ENCODE results near the gene ETS1.

The ETS1 gene

DNA sequence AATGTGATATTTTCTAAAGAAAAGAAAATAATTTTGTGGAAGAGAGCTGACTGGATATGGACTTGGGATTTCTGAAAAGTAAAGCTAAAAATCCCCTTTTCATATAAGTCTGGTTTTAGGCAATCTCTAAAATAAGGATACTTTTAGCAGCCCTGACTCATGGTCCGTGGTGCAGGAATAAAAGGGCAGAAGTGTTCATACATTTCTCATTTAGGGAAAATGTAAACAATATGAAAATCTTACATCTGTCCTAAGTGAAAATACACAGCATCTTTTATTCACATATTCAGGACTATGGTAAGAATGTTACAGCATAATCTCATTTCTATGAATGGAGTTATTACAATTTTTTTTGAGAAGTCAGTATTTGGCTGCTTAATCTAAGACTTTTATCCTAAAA lies 735 bp upstream of the ETS1 start:
- DNase-seq (ENCODE audit: extremely low spot score): no peak
- TF ChIP-seq L3MBTL2 (conservative IDR thresholded peaks at IDR 0.05): no peak
- no peak for TF ChIP-seq FOXM1 (IDR thresholded peaks at IDR 0.05; ENCODE audit: borderline replicate concordance)
- CTCF ChIA-PET: no interaction called here
- POLR2A ChIA-PET: no interaction called here

DNA sequence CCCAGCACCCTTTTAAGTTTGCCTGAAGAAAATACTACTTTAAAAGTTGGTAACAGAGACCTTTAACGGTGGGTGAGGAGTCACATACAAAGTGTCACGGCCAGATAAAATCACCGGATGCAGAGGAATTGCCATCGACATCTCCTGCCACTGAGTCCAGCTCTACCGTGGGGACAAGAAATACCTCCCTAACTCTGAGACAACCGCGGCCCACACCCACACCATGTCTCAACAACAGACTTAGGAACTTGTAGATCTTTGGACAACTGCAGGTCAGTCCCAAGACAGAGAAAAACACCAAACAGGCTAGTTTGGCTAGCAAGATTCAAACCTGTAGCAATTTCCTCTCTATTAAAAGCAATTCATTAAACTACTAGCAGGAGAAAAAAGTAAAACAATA lies 669 bp downstream of the ETS1 start:
- DNase-seq (ENCODE audit: extremely low spot score): no peak
- TF ChIP-seq HDGF (IDR thresholded peaks at IDR 0.05; ENCODE audit: borderline replicate concordance) (no peak), NFRKB (IDR thresholded peaks at IDR 0.05) (no peak), SP1 (IDR thresholded peaks at IDR 0.05) (no peak), PKNOX1 (IDR thresholded peaks at IDR 0.05) (no peak), FOXK2 (IDR thresholded peaks at IDR 0.05) (no peak), TARDBP (IDR thresholded peaks at IDR 0.05) (no peak), BHLHE40 (IDR thresholded peaks at IDR 0.05; ENCODE audit: borderline replicate concordance) (no peak), L3MBTL2 (conservative IDR thresholded peaks at IDR 0.05) (no peak), ZNF384 (IDR thresholded peaks at IDR 0.05) (no peak), FOXM1 (IDR thresholded peaks at IDR 0.05; ENCODE audit: borderline replicate concordance) (no peak)
- CTCF ChIA-PET: no interaction called here
- POLR2A ChIA-PET: no interaction called here

DNA sequence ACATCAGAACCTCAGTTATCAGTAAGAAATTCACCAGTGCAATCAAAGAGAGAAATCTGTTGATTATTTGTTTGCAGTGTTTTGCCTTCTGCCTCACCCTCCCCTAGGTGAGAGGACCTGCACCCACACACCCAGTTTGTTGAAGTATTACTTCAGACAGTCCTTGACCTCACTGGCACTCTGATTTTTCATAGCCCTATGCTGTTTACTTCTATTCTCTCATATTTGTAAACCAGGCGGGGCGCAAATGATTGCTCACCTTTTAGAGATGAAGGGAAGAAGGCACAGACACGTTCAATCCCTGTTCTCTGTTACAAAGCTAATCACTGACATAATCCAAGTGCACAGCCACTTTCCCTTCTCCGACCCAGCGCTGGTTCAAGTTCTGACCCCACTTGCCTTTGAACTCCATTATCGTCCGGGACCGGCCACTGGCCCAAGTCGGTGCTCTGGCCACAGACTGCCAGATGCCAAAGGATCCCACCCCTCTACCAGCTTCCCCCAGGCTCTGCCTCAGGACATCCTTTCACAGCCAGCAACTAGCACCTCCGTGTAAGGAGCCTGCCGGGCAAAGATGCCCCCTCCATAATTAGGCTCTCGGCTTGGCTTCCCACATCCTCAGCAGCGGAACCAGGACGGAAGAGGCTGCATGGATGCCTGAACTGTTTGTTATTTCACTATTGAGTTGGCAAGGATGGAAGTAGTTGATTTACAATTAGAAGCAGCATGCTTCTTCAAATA lies 1.7 kb downstream of the ETS1 start:
- DNase-seq (ENCODE audit: extremely low spot score): no peak
- ChIA-PET POLR2A (no interaction called here), CTCF (no interaction called here)
- TF ChIP-seq FOXM1 (IDR thresholded peaks at IDR 0.05; ENCODE audit: borderline replicate concordance): no peak
- no peak for TF ChIP-seq ZNF384 (IDR thresholded peaks at IDR 0.05)
- no peak for TF ChIP-seq L3MBTL2 (conservative IDR thresholded peaks at IDR 0.05)
- TF ChIP-seq LEF1 (IDR thresholded peaks at IDR 0.05; ENCODE audit: borderline replicate concordance): no peak
- TF ChIP-seq CTBP1 (IDR thresholded peaks at IDR 0.05; ENCODE audit: borderline replicate concordance): no peak
- TF ChIP-seq ARNT (IDR thresholded peaks at IDR 0.05): no peak
- no peak for TF ChIP-seq TARDBP (IDR thresholded peaks at IDR 0.05)
- no peak for TF ChIP-seq SUZ12 (IDR thresholded peaks at IDR 0.05)
- no peak for TF ChIP-seq PKNOX1 (IDR thresholded peaks at IDR 0.05)
- TF ChIP-seq FOXK2 (IDR thresholded peaks at IDR 0.05): no peak
- no peak for TF ChIP-seq ELF4 (IDR thresholded peaks at IDR 0.05)
- no peak for TF ChIP-seq HDGF (IDR thresholded peaks at IDR 0.05; ENCODE audit: borderline replicate concordance)
- no peak for TF ChIP-seq NFRKB (IDR thresholded peaks at IDR 0.05)
- TF ChIP-seq SP1 (IDR thresholded peaks at IDR 0.05): no peak
- no peak for TF ChIP-seq BHLHE40 (IDR thresholded peaks at IDR 0.05; ENCODE audit: borderline replicate concordance)
- TF ChIP-seq FOXA1 (IDR thresholded peaks at IDR 0.05): no peak

DNA sequence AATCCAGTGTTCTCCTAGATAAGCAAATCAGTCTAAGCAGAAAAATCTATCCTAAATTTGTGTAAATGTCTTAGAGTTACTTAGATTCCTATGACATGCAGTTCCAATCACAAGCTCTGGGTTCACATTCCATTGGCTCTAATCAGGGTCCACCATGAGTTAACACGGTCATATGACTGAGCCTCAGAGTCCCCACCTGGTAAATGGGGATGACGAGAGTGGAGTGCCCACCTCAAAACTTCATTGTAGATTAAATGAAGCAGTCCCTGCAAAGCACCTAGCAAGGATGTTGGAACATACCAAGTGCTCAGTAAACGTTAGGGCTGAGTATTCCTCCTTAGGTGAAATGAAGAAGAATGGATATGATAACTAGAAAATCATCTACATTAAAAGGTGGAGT lies 3.1 kb downstream of the ETS1 start:
- ChIA-PET CTCF (no interaction called here), POLR2A (no interaction called here)
- DNase-seq (ENCODE audit: extremely low spot score): no peak
- TF ChIP-seq PKNOX1 (IDR thresholded peaks at IDR 0.05): no peak
- TF ChIP-seq HDGF (IDR thresholded peaks at IDR 0.05; ENCODE audit: borderline replicate concordance): no peak
- TF ChIP-seq CTBP1 (IDR thresholded peaks at IDR 0.05; ENCODE audit: borderline replicate concordance): no peak
- no peak for TF ChIP-seq FOXA1 (IDR thresholded peaks at IDR 0.05)
- no peak for TF ChIP-seq ARNT (IDR thresholded peaks at IDR 0.05)
- no peak for TF ChIP-seq FOXM1 (IDR thresholded peaks at IDR 0.05; ENCODE audit: borderline replicate concordance)
- TF ChIP-seq BHLHE40 (IDR thresholded peaks at IDR 0.05; ENCODE audit: borderline replicate concordance): no peak
- no peak for TF ChIP-seq FOXK2 (IDR thresholded peaks at IDR 0.05)
- TF ChIP-seq TARDBP (IDR thresholded peaks at IDR 0.05): no peak
- no peak for TF ChIP-seq SP1 (IDR thresholded peaks at IDR 0.05)
- TF ChIP-seq L3MBTL2 (conservative IDR thresholded peaks at IDR 0.05): no peak
- no peak for TF ChIP-seq LEF1 (IDR thresholded peaks at IDR 0.05; ENCODE audit: borderline replicate concordance)
- no peak for TF ChIP-seq ZNF384 (IDR thresholded peaks at IDR 0.05)
- TF ChIP-seq SUZ12 (IDR thresholded peaks at IDR 0.05): no peak

DNA sequence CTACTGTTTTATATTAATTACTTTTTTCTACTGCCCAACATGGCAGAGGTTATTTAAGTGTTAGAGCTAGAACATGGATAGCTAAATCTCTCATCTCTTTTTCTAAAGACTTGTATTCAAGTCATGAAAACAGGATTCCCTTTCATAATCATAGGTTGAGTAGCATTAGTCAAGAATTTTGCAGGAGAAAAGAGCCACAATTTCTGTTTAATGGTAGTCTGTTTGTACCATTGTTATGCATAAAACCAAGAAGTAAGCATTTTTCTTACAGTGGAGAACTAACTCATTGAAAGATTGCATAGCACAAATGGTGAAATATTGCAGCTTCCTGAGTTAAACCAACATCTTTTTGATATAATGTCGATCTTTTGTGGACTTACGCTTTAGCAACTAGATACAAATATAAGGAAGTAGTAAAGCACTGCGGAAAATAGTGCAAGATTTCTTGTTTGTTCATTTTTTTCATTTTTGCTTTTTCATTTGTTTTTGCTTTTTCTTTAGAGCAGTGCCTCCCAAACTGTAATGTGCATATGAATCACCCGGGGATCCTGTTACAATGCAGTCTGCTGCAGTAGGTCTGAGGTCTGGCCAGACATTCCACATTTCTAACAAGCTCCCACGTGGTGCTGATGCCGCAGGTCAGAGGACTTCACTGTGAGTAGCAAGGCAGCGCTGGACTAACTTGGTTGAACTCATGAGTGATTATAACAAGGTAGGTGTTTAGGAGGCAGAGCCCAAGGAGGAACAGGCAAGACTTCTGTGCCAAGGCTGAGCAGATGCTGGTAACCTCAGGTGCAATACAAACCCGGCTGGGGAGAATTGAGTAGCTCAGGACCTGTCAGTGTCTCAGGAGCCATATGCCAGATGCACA lies 4.6 kb downstream of the ETS1 start:
- ChIA-PET CTCF (no interaction called here), POLR2A (interaction anchor here (1.4 kb wide), 1 partner anchor 11 kb away, joined by 5 read pairs; no protein-coding TSS in a partner anchor)
- TF ChIP-seq NFRKB (IDR thresholded peaks at IDR 0.05) (no peak), ZNF384 (IDR thresholded peaks at IDR 0.05) (no peak), L3MBTL2 (conservative IDR thresholded peaks at IDR 0.05) (no peak), FOXA1 (IDR thresholded peaks at IDR 0.05) (no peak), SUZ12 (IDR thresholded peaks at IDR 0.05) (no peak), HDGF (IDR thresholded peaks at IDR 0.05; ENCODE audit: borderline replicate concordance) (no peak), ELF4 (IDR thresholded peaks at IDR 0.05) (no peak), TARDBP (IDR thresholded peaks at IDR 0.05) (no peak), SP1 (IDR thresholded peaks at IDR 0.05) (no peak), FOXK2 (IDR thresholded peaks at IDR 0.05) (no peak), LEF1 (IDR thresholded peaks at IDR 0.05; ENCODE audit: borderline replicate concordance) (no peak), PKNOX1 (IDR thresholded peaks at IDR 0.05) (no peak), FOXM1 (IDR thresholded peaks at IDR 0.05; ENCODE audit: borderline replicate concordance) (no peak)
- no peak for DNase-seq (ENCODE audit: extremely low spot score)

Data from HEK293T (cell line).